ENCODE measurements around the gene BCL2.

BCL2 gene

DNA sequence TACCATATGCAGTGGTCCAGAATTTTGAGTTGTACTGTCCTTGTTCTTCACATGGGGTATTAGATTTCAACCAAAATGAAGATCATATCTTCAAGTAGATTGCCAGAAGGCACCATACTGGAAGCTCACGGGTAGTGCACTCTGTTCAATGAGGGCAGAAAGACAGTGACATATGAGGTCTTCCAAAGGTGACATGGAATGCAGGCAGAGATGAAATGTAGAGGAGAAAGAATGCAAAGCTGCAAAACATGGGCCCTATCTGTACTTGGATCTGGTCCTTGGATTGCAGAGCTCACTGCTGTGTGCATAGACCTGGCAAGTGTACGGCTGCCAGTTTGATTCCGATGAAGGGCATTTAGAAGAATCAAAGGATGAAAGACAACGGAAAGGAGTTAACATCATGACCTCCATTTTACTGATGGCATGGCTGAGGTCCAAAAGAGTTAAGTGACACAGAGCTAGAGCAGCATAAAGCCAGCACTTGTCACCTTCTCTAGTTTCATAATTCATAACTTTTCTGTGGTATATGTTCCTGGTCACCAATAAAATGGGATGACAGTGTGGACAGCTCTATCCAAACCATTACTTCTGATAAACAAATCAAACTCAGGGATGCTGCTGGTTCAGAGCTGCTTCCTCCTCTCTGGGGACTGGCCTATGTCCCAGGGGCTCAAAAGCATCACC lies 64.7 kb downstream of the BCL2 start:
- ATAC-seq (ENCODE audit: insufficient read depth, low read depth) = no peak
- no peak for TF ChIP-seq CTCF (IDR thresholded peaks at IDR 0.05; ENCODE audit: borderline replicate concordance, extremely low read depth, low read length, poor library complexity, severe bottlenecking)
- TF ChIP-seq EZH2 (IDR thresholded peaks at IDR 0.05; ENCODE audit: borderline replicate concordance, low read depth, low read length, severe bottlenecking) = no peak

DNA sequence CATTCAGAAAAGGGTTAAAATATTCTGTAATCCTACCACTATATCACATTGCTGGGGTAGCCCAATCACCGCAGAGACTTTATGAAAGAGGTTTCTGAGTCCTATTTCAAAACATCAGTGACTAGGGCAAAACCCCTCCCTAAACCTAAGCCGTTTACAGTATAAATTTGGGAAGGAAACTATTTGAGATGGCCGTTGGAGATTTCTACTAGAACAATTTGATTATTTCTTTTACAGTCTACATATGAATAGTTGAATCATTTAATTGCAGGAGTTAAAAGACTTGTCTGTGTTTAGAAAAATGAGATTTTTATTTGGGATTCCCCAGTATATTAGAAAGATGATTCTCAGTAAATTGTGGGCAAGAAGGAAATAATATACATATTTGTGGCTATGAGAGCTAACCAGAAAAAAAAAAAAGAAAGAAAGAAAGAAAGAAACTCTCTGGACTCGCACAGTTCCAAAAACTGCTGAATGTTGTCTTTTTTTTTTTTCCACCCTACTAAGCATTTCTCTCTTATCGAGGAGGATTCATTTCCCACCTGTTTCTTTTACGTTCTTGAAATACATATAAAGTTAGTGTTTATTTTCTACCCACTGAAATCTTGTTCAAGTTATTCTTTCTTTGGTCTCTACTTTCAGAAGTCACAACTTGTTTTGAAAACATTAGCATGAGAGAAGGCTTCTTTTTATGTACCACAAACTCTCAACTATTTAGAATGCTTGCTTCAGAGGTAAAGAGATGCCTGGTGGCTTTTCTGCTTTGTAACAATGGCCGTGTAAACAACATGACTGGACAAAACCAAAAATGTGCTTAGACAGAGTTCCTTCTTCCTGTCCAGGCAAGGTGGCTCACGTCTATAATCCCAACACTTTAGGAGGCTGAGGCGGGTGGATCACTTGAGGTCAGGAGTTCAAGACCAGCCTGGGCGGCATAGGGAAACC lies 65.9 kb downstream of the BCL2 start:
- no peak overlapping the region for H3K9ac ChIP-seq (ENCODE audit: low read depth, low read length)
- TF ChIP-seq CTCF (IDR thresholded peaks at IDR 0.05; ENCODE audit: borderline replicate concordance, extremely low read depth, low read length, poor library complexity, severe bottlenecking) = no peak
- TF ChIP-seq EZH2 (IDR thresholded peaks at IDR 0.05; ENCODE audit: borderline replicate concordance, low read depth, low read length, severe bottlenecking) = no peak
- H2AFZ ChIP-seq (ENCODE audit: low read depth, low read length) = no peak overlapping the region
- H4K20me1 ChIP-seq (ENCODE audit: insufficient read depth, low read length) = peaks cover 8% of the 10 kb centered on the region; the same call in 1 of the 2 replicates
- no peak overlapping the region for H3K4me2 ChIP-seq (ENCODE audit: insufficient read depth, low read length)
- no peak overlapping the region for H3K4me3 ChIP-seq (ENCODE audit: low read depth in 1 of 2, low read length in 2 of 2)
- peaks cover 43% of the 10 kb centered on the region for H3K36me3 ChIP-seq (ENCODE audit: insufficient read depth, low read length)
- H3K79me2 ChIP-seq (ENCODE audit: insufficient read depth, low read length) = peaks cover 92% of the 10 kb centered on the region
- H3K9me3 ChIP-seq (ENCODE audit: insufficient read depth, low read length, severe bottlenecking) = no peaks in the 10 kb centered on the region
- ATAC-seq (ENCODE audit: insufficient read depth, low read depth) = no peak
- no peak overlapping the region for H3K27ac ChIP-seq (ENCODE audit: low read length)
- H3K27me3 ChIP-seq (ENCODE audit: insufficient read depth, low read length, poor library complexity) = no peaks in the 10 kb centered on the region
- H3K4me1 ChIP-seq (ENCODE audit: insufficient read depth, low read length) = no peaks in the 10 kb centered on the region
- DNase-seq = no peak

More for the DNA sequence above, 64.7 kb downstream of the BCL2 start:
- no peaks in the 10 kb centered on the region for H3K27me3 ChIP-seq (ENCODE audit: insufficient read depth, low read length, poor library complexity)
- H3K9me3 ChIP-seq (ENCODE audit: insufficient read depth, low read length, severe bottlenecking) = no peaks in the 10 kb centered on the region
- H3K79me2 ChIP-seq (ENCODE audit: insufficient read depth, low read length) = peaks cover 92% of the 10 kb centered on the region
- H3K4me1 ChIP-seq (ENCODE audit: insufficient read depth, low read length) = no peaks in the 10 kb centered on the region
- H2AFZ ChIP-seq (ENCODE audit: low read depth, low read length) = no peak overlapping the region
- no peak for DNase-seq
- H3K4me2 ChIP-seq (ENCODE audit: insufficient read depth, low read length) = no peak overlapping the region
- H3K9ac ChIP-seq (ENCODE audit: low read depth, low read length) = no peak overlapping the region
- no peak overlapping the region for H3K4me3 ChIP-seq (ENCODE audit: low read depth in 1 of 2, low read length in 2 of 2)
- peaks cover 50% of the 10 kb centered on the region for H3K36me3 ChIP-seq (ENCODE audit: insufficient read depth, low read length)
- no peak overlapping the region for H3K27ac ChIP-seq (ENCODE audit: low read length)
- peaks cover 14% of the 10 kb centered on the region for H4K20me1 ChIP-seq (ENCODE audit: insufficient read depth, low read length)

DNA sequence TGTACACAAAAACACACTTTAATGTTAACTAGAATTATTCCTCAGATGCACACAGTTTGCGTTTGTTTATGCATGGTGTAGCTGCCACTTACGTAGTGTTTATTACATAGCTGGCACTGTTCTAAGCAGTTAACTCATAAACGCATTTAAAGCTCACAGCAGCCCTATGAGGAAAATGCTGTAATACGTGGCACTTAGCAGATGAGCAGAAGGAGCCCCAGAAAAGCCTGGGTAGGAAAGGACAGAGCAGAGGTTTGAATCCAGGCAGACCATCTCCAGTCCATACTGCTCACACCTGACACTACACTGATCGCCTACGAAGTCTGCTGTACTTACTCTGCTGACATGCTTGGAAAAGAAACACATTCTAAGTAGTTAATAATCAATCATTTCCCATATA lies 66.6 kb downstream of the BCL2 start:
- 0 out of 2 replicates have a peak, but pooled peaks cover 4% of the 10 kb centered on the region for H4K20me1 ChIP-seq (ENCODE audit: insufficient read depth, low read length)
- no peaks in the 10 kb centered on the region for H3K4me1 ChIP-seq (ENCODE audit: insufficient read depth, low read length)
- H3K9ac ChIP-seq (ENCODE audit: low read depth, low read length) = no peak overlapping the region
- H3K27me3 ChIP-seq (ENCODE audit: insufficient read depth, low read length, poor library complexity) = no peaks in the 10 kb centered on the region
- H2AFZ ChIP-seq (ENCODE audit: low read depth, low read length) = no peak overlapping the region
- no peak for DNase-seq
- TF ChIP-seq EZH2 (IDR thresholded peaks at IDR 0.05; ENCODE audit: borderline replicate concordance, low read depth, low read length, severe bottlenecking) (no peak), CTCF (IDR thresholded peaks at IDR 0.05; ENCODE audit: borderline replicate concordance, extremely low read depth, low read length, poor library complexity, severe bottlenecking) (no peak)
- H3K4me3 ChIP-seq (ENCODE audit: low read depth in 1 of 2, low read length in 2 of 2) = no peak overlapping the region
- no peak overlapping the region for H3K27ac ChIP-seq (ENCODE audit: low read length)
- peaks cover 92% of the 10 kb centered on the region for H3K79me2 ChIP-seq (ENCODE audit: insufficient read depth, low read length)
- ATAC-seq (ENCODE audit: insufficient read depth, low read depth) = no peak
- H3K36me3 ChIP-seq (ENCODE audit: insufficient read depth, low read length) = peaks cover 43% of the 10 kb centered on the region
- no peak overlapping the region for H3K4me2 ChIP-seq (ENCODE audit: insufficient read depth, low read length)
- H3K9me3 ChIP-seq (ENCODE audit: insufficient read depth, low read length, severe bottlenecking) = no peaks in the 10 kb centered on the region
